ENCODE results near the gene BLOC1S3. TPM values are rescaled to one million over a fixed set of nuclear protein-coding genes. Genes with fewer than 3 reads are reported as not detected.
A peak's percentile ranks its signal among the peaks of the same experiment; 100 is the strongest.

Gene BLOC1S3, protein sequence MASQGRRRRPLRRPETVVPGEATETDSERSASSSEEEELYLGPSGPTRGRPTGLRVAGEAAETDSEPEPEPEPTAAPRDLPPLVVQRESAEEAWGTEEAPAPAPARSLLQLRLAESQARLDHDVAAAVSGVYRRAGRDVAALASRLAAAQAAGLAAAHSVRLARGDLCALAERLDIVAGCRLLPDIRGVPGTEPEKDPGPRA
- 10.7 TPM for polyA plus RNA-seq (2013, experiment 1 of 2; ENCODE audit: insufficient read length)
- polyA plus RNA-seq (2013, experiment 2 of 2; ENCODE audit: insufficient read length) = 11.4 TPM

DNA sequence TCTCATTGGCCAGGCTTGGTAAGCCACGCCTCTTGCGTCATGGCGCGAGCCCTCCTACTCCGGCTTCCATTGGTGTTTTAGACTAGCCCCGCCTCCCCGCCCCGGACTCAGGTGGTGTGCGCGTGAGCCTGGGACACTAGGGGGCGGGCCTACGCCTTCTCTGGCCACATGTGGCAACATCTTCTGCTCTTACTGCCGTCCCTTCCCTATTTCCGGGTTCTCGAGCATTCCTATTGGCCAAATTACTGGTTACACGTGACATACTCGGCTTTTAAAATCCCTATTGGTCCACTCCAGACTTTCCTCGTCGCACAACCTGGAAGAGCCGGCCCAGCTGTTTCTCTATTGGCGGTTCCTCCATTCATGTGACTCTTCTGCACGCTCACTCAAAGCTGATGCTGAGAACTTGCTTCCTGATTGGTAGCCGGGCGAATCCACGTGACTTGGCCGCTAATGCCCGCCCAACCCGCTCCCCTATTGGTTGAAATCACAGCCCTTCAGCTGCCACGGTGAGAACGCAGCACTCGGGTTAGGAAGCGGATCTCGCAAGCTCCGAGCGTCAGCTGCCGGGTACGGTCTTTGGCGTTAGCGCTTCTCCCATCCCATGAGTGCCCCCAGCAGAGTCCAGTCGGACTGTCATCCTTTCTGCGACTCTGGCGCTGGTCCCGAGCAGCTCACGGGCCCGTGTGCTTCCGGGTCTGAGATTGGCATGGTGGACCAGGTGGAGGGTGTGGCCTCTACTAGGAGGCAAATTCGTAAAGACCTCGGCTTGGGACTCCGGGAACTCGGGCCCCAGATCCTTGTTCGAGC is at the start of gene BLOC1S3:
Gene BLOC1S3 (plus strand): TSS at position 523 of the 810 bp plus-strand sequence. CDS start 513 bp downstream, outside the sequence.
- DNase-seq = peak; percentile 100

DNA sequence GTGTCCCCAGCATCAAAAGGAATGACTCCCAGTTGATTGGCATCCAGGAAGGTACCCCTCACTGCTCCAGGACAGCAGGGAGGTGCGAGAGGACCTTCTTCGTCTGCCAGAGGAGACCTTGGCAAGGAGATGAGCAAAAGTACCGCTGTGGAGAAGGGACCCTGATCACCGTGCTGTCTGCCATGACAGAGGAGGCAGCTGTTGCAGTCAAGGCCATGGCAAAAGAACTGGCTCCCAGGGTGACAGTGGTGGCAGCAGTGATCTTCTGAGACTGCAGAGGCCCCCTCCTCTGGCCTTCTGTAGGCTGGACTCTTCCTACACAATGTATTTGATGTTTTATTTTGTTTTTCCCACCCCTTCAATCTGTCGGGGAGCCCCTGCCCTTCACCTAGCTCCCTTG is 49.8 kb upstream of the BLOC1S3 start:
- DNase-seq = no peak

- DNase-seq = no peak
Measured at GRCh38 chr19:45130236-45130635, 48.3 kb upstream of the BLOC1S3 start.

DNA sequence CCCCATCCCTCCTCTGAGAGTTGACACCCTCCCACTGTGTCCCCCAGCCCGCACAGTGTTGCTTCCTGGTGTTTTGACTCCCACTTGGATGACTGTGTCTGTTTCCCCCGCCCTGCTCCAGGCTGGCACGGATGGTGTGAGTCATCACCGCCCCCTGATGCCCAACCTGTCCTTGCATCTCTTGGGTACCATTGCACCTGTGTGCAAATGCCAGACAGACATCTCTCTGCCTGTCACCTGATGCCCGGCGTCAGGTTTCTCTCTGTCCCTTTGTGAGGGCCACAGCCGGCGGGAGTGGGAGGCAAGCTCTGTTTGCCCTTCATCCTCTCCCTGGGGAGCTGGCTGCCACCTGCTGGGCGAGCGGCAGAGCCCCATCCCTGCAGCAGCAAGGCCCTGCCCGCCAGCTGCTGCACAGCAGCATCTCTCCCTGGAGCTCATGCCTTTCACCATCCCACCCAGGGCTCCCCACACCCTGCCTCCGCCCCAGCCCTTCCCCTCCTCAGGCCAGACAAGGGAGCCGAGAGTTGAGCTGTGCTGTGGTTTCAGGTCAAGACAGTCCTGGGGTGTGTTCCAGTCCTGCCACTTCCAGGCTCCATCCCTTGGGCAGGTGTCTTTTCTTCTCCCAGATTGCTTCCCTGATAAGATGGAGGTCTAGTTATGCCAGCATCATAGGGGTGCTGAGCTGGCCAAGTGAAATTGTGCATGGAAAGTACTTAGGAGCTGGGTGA is 47.5 kb upstream of the BLOC1S3 start:
- DNase-seq = no peak

DNA sequence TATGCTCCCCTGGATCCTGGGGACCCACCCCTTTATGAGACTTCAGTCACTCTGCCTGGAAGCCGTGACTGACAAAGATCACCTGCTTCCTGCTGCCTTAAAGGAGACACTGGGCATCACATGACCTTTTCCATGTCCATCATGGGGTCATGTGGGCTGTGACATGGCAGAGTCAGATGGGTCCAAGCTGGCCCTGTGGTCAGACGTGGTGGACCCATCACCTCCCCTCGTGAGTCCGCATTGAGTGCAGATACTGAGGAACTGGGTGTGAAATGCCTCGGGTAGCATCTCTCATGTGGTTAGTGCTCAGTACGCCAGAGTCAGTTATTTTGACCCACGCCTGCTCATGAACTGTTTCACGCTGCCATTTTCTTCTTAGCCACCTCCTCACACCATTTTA is 44.9 kb upstream of the BLOC1S3 start:
- no peak for DNase-seq

GRCh38 chr19:45135176-45135885 is 43.3 kb upstream of the BLOC1S3 start:
- no peak for DNase-seq

DNA sequence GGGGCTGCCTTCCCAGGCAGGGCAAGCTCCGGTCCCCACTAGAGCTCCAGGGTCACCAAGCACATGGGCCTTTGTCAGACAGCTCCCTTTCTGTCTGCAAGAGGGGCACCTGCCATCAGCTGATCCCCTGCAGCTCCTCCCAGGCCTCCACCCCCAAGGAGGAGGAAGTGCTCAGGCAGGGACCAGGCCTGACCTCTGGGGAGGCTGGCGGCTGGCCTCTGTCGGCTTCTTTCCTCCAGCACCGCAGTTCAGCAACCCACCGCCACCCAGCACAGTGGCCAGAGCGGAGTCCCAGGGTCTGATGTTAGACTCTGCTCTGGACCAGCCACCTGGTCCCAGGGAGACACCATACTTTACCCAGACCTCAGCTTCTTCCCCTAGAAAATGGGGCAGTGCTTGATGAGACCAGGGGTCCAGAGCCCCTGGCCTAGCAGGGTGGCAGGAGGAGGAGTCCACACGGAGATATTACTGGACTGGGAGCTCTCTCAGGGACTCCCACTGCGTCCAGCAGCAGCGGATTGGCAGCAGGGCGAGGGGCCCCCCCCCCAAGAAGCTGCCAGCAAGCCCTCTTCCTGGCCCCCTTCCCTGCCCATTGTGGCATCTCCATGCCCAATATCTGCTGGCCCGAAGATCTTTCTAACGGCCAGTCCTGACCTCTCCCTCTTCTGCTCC is 41.9 kb upstream of the BLOC1S3 start:
- DNase-seq = no peak

DNA sequence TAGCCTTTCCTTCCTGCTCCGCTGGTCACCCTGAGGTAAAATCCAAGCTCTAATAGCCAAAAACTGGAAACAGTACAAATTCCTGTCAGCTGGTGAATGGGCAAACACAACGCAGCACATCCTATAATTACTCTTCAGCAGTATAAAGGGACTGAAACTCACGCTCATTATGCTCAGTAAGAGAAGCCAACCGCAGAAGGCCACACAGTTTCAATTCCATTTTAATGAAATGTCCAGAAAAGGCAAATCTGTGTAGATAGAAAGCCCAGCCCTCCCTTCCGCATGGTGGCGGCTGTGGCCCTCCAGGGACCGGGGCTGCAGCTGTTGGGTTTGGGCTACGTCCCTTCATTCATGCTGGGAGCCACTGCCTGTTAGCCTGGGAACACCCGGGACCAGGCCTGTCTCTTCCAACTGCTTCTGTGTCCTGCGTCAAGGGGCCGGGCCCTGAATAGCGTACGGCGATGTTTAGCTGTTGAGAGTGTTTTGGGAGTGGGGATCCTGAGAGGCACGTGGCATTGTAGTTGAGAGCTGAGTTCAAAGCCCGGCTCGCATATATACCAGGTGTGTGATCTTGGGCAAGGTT is 41.3 kb upstream of the BLOC1S3 start:
- no peak for DNase-seq

DNA sequence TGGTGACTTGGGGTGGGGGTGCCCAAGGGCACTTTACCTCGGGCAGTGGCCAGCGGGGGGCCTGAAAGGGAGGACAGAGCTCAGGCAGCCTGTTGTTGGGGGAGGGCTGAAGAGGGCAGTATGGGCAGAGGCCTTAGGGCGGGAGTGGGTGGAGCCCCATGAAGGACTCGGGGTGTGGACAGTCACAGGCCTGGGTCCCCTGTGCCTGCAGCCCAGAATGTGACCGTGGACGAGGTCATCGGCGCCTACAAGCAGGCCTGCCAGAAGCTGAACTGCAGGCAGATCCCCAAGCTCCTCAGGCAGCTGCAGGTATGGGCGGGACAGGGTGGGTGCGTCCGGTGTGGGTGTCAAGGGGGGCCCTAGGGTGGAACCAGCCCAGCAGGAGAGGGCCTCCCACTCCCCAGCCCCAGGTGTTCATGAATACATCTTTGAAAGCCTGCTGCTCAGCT is 40.3 kb upstream of the BLOC1S3 start:
- DNase-seq = no peak

DNA sequence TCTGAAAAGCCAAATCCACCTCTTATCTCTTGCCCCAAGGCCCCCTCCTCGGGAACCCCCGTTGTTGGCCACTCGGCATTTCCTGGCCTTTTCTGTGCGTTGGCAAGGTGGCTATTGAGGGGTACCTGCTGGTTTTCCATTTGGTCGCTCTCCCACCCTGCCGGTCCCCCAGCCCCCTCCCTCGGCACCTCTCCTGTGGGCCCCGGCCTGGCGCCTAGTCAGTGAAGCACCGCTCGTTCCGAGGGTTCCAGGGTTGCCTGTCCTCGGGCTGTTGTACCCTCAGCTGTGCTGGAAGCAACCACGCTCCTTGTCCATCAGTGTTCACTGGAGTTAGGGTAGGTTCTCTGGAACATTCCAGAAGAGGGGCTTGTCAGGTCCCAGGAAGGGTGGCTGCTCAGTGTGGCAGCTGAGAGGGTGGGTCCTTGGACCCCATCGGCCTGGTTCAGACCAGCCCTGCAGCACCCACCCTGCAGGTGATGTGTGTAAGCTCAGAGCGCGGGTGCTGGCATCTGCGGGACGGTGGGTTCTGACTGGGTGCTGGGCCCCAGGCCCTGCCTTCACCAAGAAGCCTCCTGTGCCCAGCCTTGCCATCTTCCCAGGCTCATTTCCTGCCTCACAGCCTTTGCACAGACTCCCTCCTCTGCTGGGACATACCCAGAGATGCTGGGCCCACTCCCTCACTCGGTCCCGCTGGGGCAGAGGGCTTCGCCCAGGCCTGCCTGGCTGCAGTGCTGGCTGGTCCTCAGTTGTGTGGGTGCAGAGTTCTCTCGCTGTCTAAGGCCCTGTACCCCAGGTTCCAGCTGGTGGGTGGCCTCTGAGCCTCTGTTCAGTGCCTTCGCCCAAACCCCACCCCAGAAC is 39.1 kb upstream of the BLOC1S3 start:
- no peak for DNase-seq

- no peak for DNase-seq
Measured at GRCh38 chr19:45140144-45140503, 38.5 kb upstream of the BLOC1S3 start.

GRCh38 chr19:45140533-45140932 is 38.1 kb upstream of the BLOC1S3 start:
- DNase-seq = no peak

GRCh38 chr19:45141203-45141900 is 37.2 kb upstream of the BLOC1S3 start:
- no peak for DNase-seq

GRCh38 chr19:45142016-45142725 is 36.4 kb upstream of the BLOC1S3 start:
- DNase-seq = no peak

DNA sequence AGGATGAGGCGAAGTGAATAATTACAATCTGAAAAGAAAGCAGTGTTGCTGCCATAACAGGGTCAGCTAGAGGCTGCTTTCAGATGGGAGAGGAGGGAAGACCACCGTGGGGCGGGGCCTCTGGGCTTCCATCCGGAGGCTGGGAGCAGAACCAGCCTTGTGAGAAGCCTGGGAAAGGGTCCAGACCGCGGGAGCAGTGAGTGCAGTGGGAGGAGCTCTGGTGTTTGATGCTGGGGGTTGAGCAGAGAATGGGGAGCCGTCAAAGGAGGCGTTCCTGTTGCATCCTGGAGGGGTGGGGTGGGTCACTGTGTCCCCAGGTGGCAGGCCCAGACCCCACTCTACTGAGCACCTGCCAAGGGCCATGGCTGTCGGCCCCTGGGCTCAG is 35.9 kb upstream of the BLOC1S3 start:
- DNase-seq = no peak

DNA sequence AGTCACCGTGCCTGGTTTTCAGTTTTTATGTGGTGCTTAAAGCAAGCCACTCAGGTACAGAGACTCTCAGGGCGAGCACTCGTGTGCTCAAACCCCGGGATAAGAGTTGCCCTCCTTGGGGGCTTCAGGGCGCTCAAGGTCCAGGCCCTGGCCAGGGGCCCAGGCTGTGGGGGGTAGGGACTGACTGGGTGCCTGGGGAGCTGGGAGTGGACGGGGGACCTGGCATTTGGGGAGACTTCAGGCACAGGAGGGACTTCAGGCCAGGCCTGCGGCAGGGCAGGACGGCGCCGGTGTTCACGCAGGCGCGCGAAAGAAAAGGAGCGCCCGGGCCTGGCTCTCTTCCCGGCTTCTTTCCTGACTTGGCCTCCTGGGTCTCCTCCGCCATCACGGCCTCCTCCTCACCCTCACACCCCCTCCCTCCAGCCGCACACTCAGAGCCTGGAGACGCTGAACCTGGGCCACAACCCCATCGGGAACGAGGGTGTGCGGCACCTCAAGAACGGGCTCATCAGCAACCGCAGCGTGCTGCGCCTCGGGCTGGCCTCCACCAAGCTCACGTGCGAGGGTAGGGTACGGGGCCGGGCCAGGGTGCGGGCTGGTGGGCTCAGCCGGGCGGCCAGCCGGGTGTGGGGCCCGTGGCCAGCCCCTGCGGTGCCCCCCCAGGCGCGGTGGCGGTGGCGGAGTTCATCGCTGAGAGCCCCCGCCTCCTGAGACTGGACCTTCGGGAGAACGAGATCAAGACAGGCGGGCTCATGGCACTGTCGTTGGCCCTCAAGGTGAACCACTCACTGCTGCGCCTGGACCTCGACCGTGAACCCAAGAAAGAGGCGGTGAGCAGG is 33.9 kb upstream of the BLOC1S3 start:
- no peak for DNase-seq

GRCh38 chr19:45145270-45146189 is 33.1 kb upstream of the BLOC1S3 start:
- DNase-seq = no peak

Data from fibroblast of skin of abdomen (primary cell).